ENCODE measurements around the gene ALDH3A1. TPM values are rescaled to one million over a fixed set of nuclear protein-coding genes. Genes with fewer than 3 reads are reported as not detected.

Gene ALDH3A1
- total and polyA plus RNA-seq, 2 donors (not counting 3 experiments of a cell fraction or from before 2014, with no cell fraction given) = 0.11 to 1.2 TPM

GRCh38 chr17:19705201-19705600 is 42.9 kb downstream of the ALDH3A1 start:
- Histone ChIP-seq H3K9me3 (replicated peaks; ENCODE audit: control insufficient read depth, insufficient read depth, low read length) (no peaks in the 10 kb centered on the region), H3K79me2 (ENCODE audit: control insufficient read depth, insufficient read depth, low read length) (no peaks in the 10 kb centered on the region), H3K4me1 (ENCODE audit: control insufficient read depth, extremely low read depth, insufficient read depth, low read length) (no peaks in the 10 kb centered on the region), H3K4me2 (ENCODE audit: insufficient read depth, low read length) (no peak overlapping the region), H3K4me3 (replicated peaks in 1 of 3; ENCODE audit: insufficient read depth in 1 of 3, low read depth in 1 of 3, low read length in 3 of 3) (no peak overlapping the region), H2AFZ (ENCODE audit: low read depth, low read length) (no peak overlapping the region), H3K27ac (ENCODE audit: insufficient read depth, low read depth, low read length) (no peak overlapping the region), H3K9ac (replicated peaks; ENCODE audit: extremely low read depth, insufficient read depth, low read length) (no peak overlapping the region), H3K27me3 (ENCODE audit: control insufficient read depth in 2 of 2, insufficient read depth in 2 of 2, low read length in 2 of 2) (no peaks in the 10 kb centered on the region), H3K9me1 (replicated peaks; ENCODE audit: control insufficient read depth, extremely low read depth, insufficient read depth, low read length) (no peaks in the 10 kb centered on the region), H4K20me1 (replicated peaks; ENCODE audit: control insufficient read depth, extremely low read depth, insufficient read depth, low read length) (no peaks in the 10 kb centered on the region), H3K36me3 (ENCODE audit: control insufficient read depth in 2 of 2, extremely low read depth in 1 of 2, insufficient read depth in 2 of 2, low read length in 2 of 2) (no peaks in the 10 kb centered on the region)
- FAIRE-seq = no peak
- dilution Hi-C loops (cut with MboI; ENCODE audit: extremely low pct_ligation_motif_present, low sequenced_read_pairs) (no loop called here), intact Hi-C loops (cut with micrococcal nuclease) (no loop called here)
- ChIA-PET POLR2A (no interaction called here), CTCF (interaction anchor here (1.8 kb wide), 1 partner anchor 57 kb away, joined by 8 read pairs; no protein-coding TSS in a partner anchor)
- TF ChIP-seq CTCF (IDR thresholded peaks at IDR 0.05; ENCODE audit: extremely low read depth in 1 of 2, insufficient read depth in 1 of 2, low read depth in 1 of 2, low read length in 2 of 2) (no peak), MAX (IDR thresholded peaks at IDR 0.05; ENCODE audit: insufficient read depth, insufficient read length) (no peak), FOS (IDR thresholded peaks at IDR 0.05; ENCODE audit: borderline replicate concordance, insufficient read depth, low read length) (no peak), MYC (IDR thresholded peaks at IDR 0.05; ENCODE audit: low read depth, low read length) (no peak), JUN (IDR thresholded peaks at IDR 0.05; ENCODE audit: borderline replicate concordance, insufficient read depth, insufficient read length, low read depth) (no peak), POLR2AphosphoS5 (IDR thresholded peaks at IDR 0.05; ENCODE audit: insufficient read depth, low read depth, low read length) (no peak)
- no TSS peak for BruUV-seq (replicated peaks)
- DNase-seq (ENCODE audit: low read depth, low spot score) = no peak

Measured in endothelial cell of umbilical vein (primary cell).